Suppressor macrophage treated with lipopolysaccharide for 1 hour (primary cell): ENCODE measurements around the gene AKR1E2.

Source experiments
- DNase-seq, 3 donors: peaks; one replicate each; pipeline ENCODE4 v3.0.0-alpha.2; 2020 to 2022

AKR1E2 gene

GRCh38 chr10:4847561-4848355, 21.8 kb downstream of the AKR1E2 start:
- DNase-seq = peak; percentile 54 to 77 (median 74)

- peak; percentile 76 to 79 (median 78) for DNase-seq
Observed at GRCh38 chr10:4848356-4849041, 22.5 kb downstream of the AKR1E2 start.

GRCh38 chr10:4849042-4849402, 23.0 kb downstream of the AKR1E2 start:
- no peak for DNase-seq

GRCh38 chr10:4849555-4850242, 23.7 kb downstream of the AKR1E2 start:
- DNase-seq = peak; percentile 95 to 97 (median 96)

- DNase-seq = no peak
Observed at GRCh38 chr10:4850397-4850796, 24.4 kb downstream of the AKR1E2 start.

GRCh38 chr10:4851176-4851575, 25.2 kb downstream of the AKR1E2 start:
- no peak for DNase-seq

GRCh38 chr10:4851846-4852245, 25.8 kb downstream of the AKR1E2 start:
- DNase-seq = no peak

GRCh38 chr10:4865945-4866661, 40.1 kb downstream of the AKR1E2 start:
- no peak for DNase-seq

- no peak for DNase-seq
Observed at GRCh38 chr10:4867109-4867519, 41.1 kb downstream of the AKR1E2 start.

- DNase-seq = no peak
Observed at GRCh38 chr10:4867520-4868356, 41.7 kb downstream of the AKR1E2 start.

- DNase-seq = no peak
Observed at GRCh38 chr10:4868357-4868657, 42.3 kb downstream of the AKR1E2 start.

- DNase-seq = no peak
Observed at GRCh38 chr10:4882704-4883078, 56.7 kb downstream of the AKR1E2 start.

GRCh38 chr10:4883079-4883739, 57.2 kb downstream of the AKR1E2 start:
- no peak for DNase-seq

- DNase-seq = no peak
Observed at GRCh38 chr10:4885162-4885561, 59.2 kb downstream of the AKR1E2 start.

GRCh38 chr10:4887501-4887900, 61.5 kb downstream of the AKR1E2 start:
- no peak for DNase-seq

GRCh38 chr10:4888236-4888635, 62.2 kb downstream of the AKR1E2 start:
- no peak for DNase-seq

GRCh38 chr10:4889959-4890358, 64.0 kb downstream of the AKR1E2 start:
- DNase-seq = no peak

GRCh38 chr10:4892681-4893080, 66.7 kb downstream of the AKR1E2 start:
- no peak for DNase-seq

- no peak for DNase-seq
Observed at GRCh38 chr10:4894335-4894734, 68.3 kb downstream of the AKR1E2 start.
